Karpas-422 (cell line): ENCODE measurements around the gene HACD2. TPM values are rescaled to one million over a fixed set of nuclear protein-coding genes. Genes with fewer than 3 reads are reported as not detected.
A peak's percentile ranks its signal among the peaks of the same experiment; 100 is the strongest.
"Not testable (repeated sequence)": the region's sequence is repeated elsewhere in the genome, so short reads cannot be mapped to it uniquely, and the experiment has no call there.

ENCODE experiments used
- DNase-seq: peaks from one replicate; pipeline ENCODE4 v3.0.0-alpha.2; 2015
- H2AFZ ChIP-seq: fragments of 200-600 bp; sonication (generic); 2 replicates; pipeline ENCODE4 v1.6.1; 2014; ENCODE audit warnings: antibody characterized with exemption, low read length, mixed read lengths
- H3K27ac ChIP-seq: fragments of 200-600 bp; sonication (generic); 2 replicates; pipeline ENCODE4 v1.5.1; 2014; ENCODE audit warnings: mild to moderate bottlenecking, low read length, moderate library complexity
- H3K27me3 ChIP-seq: fragments of 200-600 bp; sonication (generic); 2 replicates; pipeline ENCODE4 v1.6.1; 2014; ENCODE audit warnings: low read length, mixed read lengths
- H3K36me3 ChIP-seq: fragments of 200-600 bp; sonication (generic); 2 replicates; pipeline ENCODE4 v1.6.1; 2014; ENCODE audit warnings: low read length, mixed read lengths; ENCODE audit not compliant: insufficient read depth
- H3K4me1 ChIP-seq: fragments of 200-600 bp; sonication (generic); 2 replicates; pipeline ENCODE4 v1.6.1; 2014; ENCODE audit warnings: mild to moderate bottlenecking, low read length, mixed read lengths
- H3K4me2 ChIP-seq: fragments of 200-600 bp; sonication (generic); 2 replicates; pipeline ENCODE4 v1.6.1; 2014; ENCODE audit warnings: low read length, low read depth, mild to moderate bottlenecking; ENCODE audit not compliant: poor library complexity, severe bottlenecking
- H3K4me3 ChIP-seq: fragments of 200-600 bp; sonication (generic); 2 replicates; pipeline ENCODE4 v1.5.1; 2014; ENCODE audit warnings: mild to moderate bottlenecking, antibody characterized with exemption, low read length, mixed read lengths
- H3K79me2 ChIP-seq: fragments of 200-600 bp; sonication (generic); 2 replicates; pipeline ENCODE4 v1.6.1; 2014; ENCODE audit warnings: mild to moderate bottlenecking, low read length, mixed read lengths
- H3K9ac ChIP-seq: fragments of 200-600 bp; sonication (generic); 2 replicates; pipeline ENCODE4 v1.6.0; 2014; ENCODE audit warnings: low read length
- H3K9me2 ChIP-seq: fragments of 200-600 bp; sonication (generic), shearing (Covaris generic); replicated peaks from 2 replicates; pipeline ENCODE4 v1.6.0; 2014; ENCODE audit warnings: mild to moderate bottlenecking, low read length, moderate library complexity; ENCODE audit not compliant: insufficient read depth
- H3K9me3 ChIP-seq: fragments of 300-700, 200-600 bp; sonication (generic); 2 replicates; pipeline ENCODE4 v1.6.1; 2014; ENCODE audit warnings: low read length, mixed read lengths
- H4K20me1 ChIP-seq: fragments of 200-600 bp; sonication (generic); 2 replicates; pipeline ENCODE4 v1.6.1; 2014; ENCODE audit warnings: mild to moderate bottlenecking, antibody characterized with exemption, low read length, low read depth; ENCODE audit not compliant: insufficient read depth
- total RNA-seq: library from RNA; depleted of rRNA; stranded (reverse); fragments of >200 nt; shearing (Covaris generic); gene quantifications from 2 replicates; pipeline ENCODE4 v1.2.3, GENCODE V29; 2014; ENCODE audit warnings: low replicate concordance

The HACD2 gene
- total RNA-seq, 1 experiment from 2014 or later = 75.7 TPM

GRCh38 chr3:123608263-123608937, 23.5 kb upstream of the HACD2 start:
- Histone ChIP-seq H4K20me1 (no peaks in the 10 kb centered on the region), H3K9ac (no peak overlapping the region), H3K9me3 (no peaks in the 10 kb centered on the region), H3K27me3 (no peaks in the 10 kb centered on the region), H3K4me2 (no peak overlapping the region), H3K4me1 (peaks cover 41% of the 10 kb centered on the region), H3K79me2 (peaks cover 3% of the 10 kb centered on the region; the same call in 1 of the 2 replicates), H3K27ac (no peak overlapping the region), H2AFZ (no peak overlapping the region), H3K9me2 (no peaks in the 10 kb centered on the region), H3K4me3 (no peak overlapping the region), H3K36me3 (no peaks in the 10 kb centered on the region)
- no peak for DNase-seq

- no peaks in the 10 kb centered on the region for H3K27me3 ChIP-seq
These were observed 21.7 kb upstream of the HACD2 start for GRCh38 chr3:123606527-123606926.

GRCh38 chr3:123605789-123606234, 21.0 kb upstream of the HACD2 start:
- H3K9ac ChIP-seq = no peak overlapping the region
- peaks cover 36% of the 10 kb centered on the region for H3K4me1 ChIP-seq
- H3K9me3 ChIP-seq = no peaks in the 10 kb centered on the region
- peak overlapping the region; percentile 61 for H3K4me2 ChIP-seq
- no peaks in the 10 kb centered on the region for H4K20me1 ChIP-seq
- no peaks in the 10 kb centered on the region for H3K27me3 ChIP-seq
- H2AFZ ChIP-seq = no peak overlapping the region; the same call in 1 of the 2 replicates
- H3K36me3 ChIP-seq = no peaks in the 10 kb centered on the region
- peak; percentile 85 for DNase-seq
- peak overlapping the region; percentile 61; the same call in 1 of the 2 replicates for H3K27ac ChIP-seq
- no peaks in the 10 kb centered on the region for H3K9me2 ChIP-seq
- H3K4me3 ChIP-seq = no peak overlapping the region
- H3K79me2 ChIP-seq = peaks cover 3% of the 10 kb centered on the region; the same call in 1 of the 2 replicates

More at GRCh38 chr3:123606527-123606926, 21.7 kb upstream of the HACD2 start:
- no peaks in the 10 kb centered on the region for H3K36me3 ChIP-seq
- H4K20me1 ChIP-seq = no peaks in the 10 kb centered on the region
- H3K9me3 ChIP-seq = no peaks in the 10 kb centered on the region
- peak overlapping the region; percentile 61 for H3K4me2 ChIP-seq
- peaks cover 3% of the 10 kb centered on the region; the same call in 1 of the 2 replicates for H3K79me2 ChIP-seq
- peaks cover 41% of the 10 kb centered on the region for H3K4me1 ChIP-seq
- no peak for DNase-seq
- peak overlapping the region; percentile 61 for H3K27ac ChIP-seq
- H3K4me3 ChIP-seq = peak overlapping the region; percentile 31
- H2AFZ ChIP-seq = 0 out of 2 replicates have a peak overlapping the region, but pooled peaks have one; percentile 1
- no peaks in the 10 kb centered on the region for H3K9me2 ChIP-seq
- peak overlapping the region; percentile 14 for H3K9ac ChIP-seq

GRCh38 chr3:123603153-123603552, 18.3 kb upstream of the HACD2 start:
- not testable (repeated sequence) for H2AFZ ChIP-seq, H3K27me3 ChIP-seq, H3K9me2 ChIP-seq, H3K79me2 ChIP-seq, H3K27ac ChIP-seq, H3K9me3 ChIP-seq, H4K20me1 ChIP-seq, DNase-seq, H3K9ac ChIP-seq, H3K4me2 ChIP-seq, H3K4me3 ChIP-seq, H3K36me3 ChIP-seq
- H3K4me1 ChIP-seq = peaks cover 26% of the 10 kb centered on the region

GRCh38 chr3:123602325-123602724, 17.5 kb upstream of the HACD2 start:
- no peak for DNase-seq
- Histone ChIP-seq H3K4me1 (peaks cover 26% of the 10 kb centered on the region), H3K9ac (no peak overlapping the region), H3K27me3 (no peaks in the 10 kb centered on the region), H3K9me2 (no peaks in the 10 kb centered on the region), H3K9me3 (no peaks in the 10 kb centered on the region), H4K20me1 (no peaks in the 10 kb centered on the region), H3K4me3 (no peak overlapping the region), H3K4me2 (no peak overlapping the region), H3K79me2 (no peaks in the 10 kb centered on the region), H3K36me3 (no peaks in the 10 kb centered on the region), H3K27ac (no peak overlapping the region), H2AFZ (no peak overlapping the region)

- H2AFZ ChIP-seq, H3K9me3 ChIP-seq, H3K27ac ChIP-seq, H3K9me2 ChIP-seq, H4K20me1 ChIP-seq, H3K27me3 ChIP-seq, H3K4me3 ChIP-seq, H3K79me2 ChIP-seq, H3K36me3 ChIP-seq, H3K4me2 ChIP-seq, DNase-seq, H3K9ac ChIP-seq: not testable (repeated sequence)
- peaks cover 13% of the 10 kb centered on the region for H3K4me1 ChIP-seq
These were observed 16.0 kb upstream of the HACD2 start for GRCh38 chr3:123600863-123601262.

- no peak overlapping the region for H3K4me3 ChIP-seq
- no peak overlapping the region for H2AFZ ChIP-seq
- no peak overlapping the region for H3K27ac ChIP-seq
- no peak overlapping the region for H3K4me2 ChIP-seq
- H3K27me3 ChIP-seq = no peaks in the 10 kb centered on the region
- no peak for DNase-seq
- H3K9me3 ChIP-seq = no peaks in the 10 kb centered on the region
- no peaks in the 10 kb centered on the region for H3K79me2 ChIP-seq
- H4K20me1 ChIP-seq = no peaks in the 10 kb centered on the region
- H3K4me1 ChIP-seq = no peaks in the 10 kb centered on the region
- no peaks in the 10 kb centered on the region for H3K36me3 ChIP-seq
- H3K9me2 ChIP-seq = no peaks in the 10 kb centered on the region
- H3K9ac ChIP-seq = no peak overlapping the region
These were observed 12.7 kb upstream of the HACD2 start for GRCh38 chr3:123597561-123597960.

- no peak overlapping the region for H3K4me3 ChIP-seq
- H3K9ac ChIP-seq = no peak overlapping the region
- no peaks in the 10 kb centered on the region for H3K4me1 ChIP-seq
- no peaks in the 10 kb centered on the region for H4K20me1 ChIP-seq
- no peaks in the 10 kb centered on the region for H3K27me3 ChIP-seq
- peaks cover 6% of the 10 kb centered on the region for H3K36me3 ChIP-seq
- no peak overlapping the region for H2AFZ ChIP-seq
- DNase-seq = no peak
- no peak overlapping the region for H3K4me2 ChIP-seq
- H3K9me2 ChIP-seq = no peaks in the 10 kb centered on the region
- no peak overlapping the region for H3K27ac ChIP-seq
- peaks cover 6% of the 10 kb centered on the region for H3K9me3 ChIP-seq
- H3K79me2 ChIP-seq = 0 out of 2 replicates have a peak, but pooled peaks cover 4% of the 10 kb centered on the region
These were observed 10.7 kb upstream of the HACD2 start for GRCh38 chr3:123595396-123596180.
